NT2/D1 (cell line): ENCODE results near the gene DNAI2.
A peak's percentile ranks its signal among the peaks of the same experiment; 100 is the strongest.

ENCODE experiments used
- DNase-seq: peaks from one replicate; pipeline ENCODE4 v3.0.0-alpha.2; 2011; ENCODE audit warnings: low read depth, low spot score
- H3K27me3 ChIP-seq: 2 replicates; pipeline ENCODE4 v1.6.0; 2011; ENCODE audit warnings: mild to moderate bottlenecking; ENCODE audit not compliant: insufficient read length, insufficient read depth
- H3K36me3 ChIP-seq: 2 replicates; pipeline ENCODE4 v1.6.1; 2011; ENCODE audit warnings: mild to moderate bottlenecking, low read length, mixed read lengths; ENCODE audit not compliant: insufficient read depth, insufficient read length
- H3K4me1 ChIP-seq: 2 replicates; pipeline ENCODE4 v1.5.1; 2011; ENCODE audit not compliant: insufficient read depth, insufficient read length
- H3K4me3 ChIP-seq: 2 replicates; pipeline ENCODE4 v1.5.1; 2011; ENCODE audit warnings: low read depth; ENCODE audit not compliant: insufficient read length
- H3K9ac ChIP-seq: 2 replicates; pipeline ENCODE4 v1.6.0; 2011; ENCODE audit warnings: low read depth; ENCODE audit not compliant: insufficient read length
- H3K9me3 ChIP-seq: 2 replicates; pipeline ENCODE4 v1.5.1; 2011; ENCODE audit warnings: mild to moderate bottlenecking, low read length; ENCODE audit not compliant: insufficient read depth
- SUZ12 ChIP-seq: IDR thresholded peaks from 2 replicates; pipeline ENCODE4 v1.6.1; 2011; ENCODE audit not compliant: insufficient read length, insufficient read depth; ENCODE audit errors: extremely low read depth
- YY1 ChIP-seq: IDR thresholded peaks from 2 replicates; pipeline ENCODE4 v1.6.1; 2011; ENCODE audit not compliant: insufficient read length, insufficient read depth
- ZNF274 ChIP-seq: IDR thresholded peaks from 2 replicates; pipeline ENCODE4 v1.6.1; 2011; ENCODE audit warnings: mild to moderate bottlenecking, low read depth, low read length

DNAI2 gene

GRCh38 chr17:74268558-74268957, 5.5 kb upstream of the DNAI2 start:
- Histone ChIP-seq H3K4me3 (no peak overlapping the region), H3K27me3 (no peaks in the 10 kb centered on the region)

GRCh38 chr17:74270333-74270732, 3.7 kb upstream of the DNAI2 start:
- no peak for DNase-seq
- H3K4me1 ChIP-seq: peaks cover 29% of the 10 kb centered on the region
- no peak overlapping the region for H3K9ac ChIP-seq
- H3K4me3 ChIP-seq: no peak overlapping the region
- H3K36me3 ChIP-seq: no peaks in the 10 kb centered on the region
- peaks cover 12% of the 10 kb centered on the region for H3K27me3 ChIP-seq
- TF ChIP-seq SUZ12: no peak
- no peak for TF ChIP-seq YY1
- TF ChIP-seq ZNF274: no peak
- H3K9me3 ChIP-seq: no peaks in the 10 kb centered on the region; the same call in 1 of the 2 replicates

More at GRCh38 chr17:74268558-74268957, 5.5 kb upstream of the DNAI2 start:
- H3K9ac ChIP-seq: peak overlapping the region; percentile 17
- no peak for TF ChIP-seq YY1
- no peak for TF ChIP-seq ZNF274
- no peak for TF ChIP-seq SUZ12
- H3K36me3 ChIP-seq: no peaks in the 10 kb centered on the region
- no peaks in the 10 kb centered on the region; the same call in 1 of the 2 replicates for H3K9me3 ChIP-seq
- DNase-seq: no peak
- H3K4me1 ChIP-seq: peaks cover 26% of the 10 kb centered on the region

DNA sequence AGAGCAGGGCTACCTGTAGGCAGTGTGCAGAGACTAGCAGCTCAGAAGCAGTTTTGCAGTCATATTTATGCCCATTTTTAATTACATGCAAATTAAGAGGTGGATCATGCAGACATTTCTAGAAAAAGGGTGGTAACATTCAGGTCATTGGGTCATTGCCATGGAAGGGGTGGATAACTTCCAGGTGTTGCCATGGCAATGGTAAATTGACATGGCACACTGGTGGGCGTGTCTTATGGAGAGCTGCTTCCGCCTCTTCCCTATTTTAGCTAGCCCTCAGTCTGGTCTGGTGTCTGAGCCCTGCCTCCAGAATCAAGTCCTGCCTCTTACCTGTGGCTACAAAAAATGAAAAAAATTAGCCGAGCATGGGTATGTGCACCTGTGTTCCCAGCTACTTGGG, 2.8 kb upstream of the DNAI2 start:
- Histone ChIP-seq H3K4me3 (no peak overlapping the region), H3K9me3 (no peaks in the 10 kb centered on the region; the same call in 1 of the 2 replicates), H3K4me1 (peaks cover 35% of the 10 kb centered on the region), H3K36me3 (no peaks in the 10 kb centered on the region), H3K27me3 (peaks cover 12% of the 10 kb centered on the region), H3K9ac (no peak overlapping the region)
- TF ChIP-seq YY1: no peak
- no peak for TF ChIP-seq SUZ12
- TF ChIP-seq ZNF274: no peak
- no peak for DNase-seq

- Histone ChIP-seq H3K27me3 (peaks cover 12% of the 10 kb centered on the region), H3K36me3 (no peaks in the 10 kb centered on the region), H3K4me3 (no peak overlapping the region), H3K9me3 (no peaks in the 10 kb centered on the region; the same call in 1 of the 2 replicates), H3K9ac (peak overlapping the region; percentile 43), H3K4me1 (peaks cover 35% of the 10 kb centered on the region)
- TF ChIP-seq ZNF274 (no peak), SUZ12 (no peak), YY1 (no peak)
- no peak for DNase-seq
Observed at GRCh38 chr17:74271901-74272561, 2.0 kb upstream of the DNAI2 start.

GRCh38 chr17:74272731-74273201, 1.3 kb upstream of the DNAI2 start:
- Histone ChIP-seq H3K27me3 (peaks cover 12% of the 10 kb centered on the region), H3K4me3 (no peak overlapping the region), H3K9ac (no peak overlapping the region), H3K4me1 (peaks cover 35% of the 10 kb centered on the region), H3K36me3 (no peaks in the 10 kb centered on the region), H3K9me3 (no peaks in the 10 kb centered on the region)
- no peak for DNase-seq
- TF ChIP-seq YY1 (no peak), SUZ12 (no peak), ZNF274 (no peak)

DNA sequence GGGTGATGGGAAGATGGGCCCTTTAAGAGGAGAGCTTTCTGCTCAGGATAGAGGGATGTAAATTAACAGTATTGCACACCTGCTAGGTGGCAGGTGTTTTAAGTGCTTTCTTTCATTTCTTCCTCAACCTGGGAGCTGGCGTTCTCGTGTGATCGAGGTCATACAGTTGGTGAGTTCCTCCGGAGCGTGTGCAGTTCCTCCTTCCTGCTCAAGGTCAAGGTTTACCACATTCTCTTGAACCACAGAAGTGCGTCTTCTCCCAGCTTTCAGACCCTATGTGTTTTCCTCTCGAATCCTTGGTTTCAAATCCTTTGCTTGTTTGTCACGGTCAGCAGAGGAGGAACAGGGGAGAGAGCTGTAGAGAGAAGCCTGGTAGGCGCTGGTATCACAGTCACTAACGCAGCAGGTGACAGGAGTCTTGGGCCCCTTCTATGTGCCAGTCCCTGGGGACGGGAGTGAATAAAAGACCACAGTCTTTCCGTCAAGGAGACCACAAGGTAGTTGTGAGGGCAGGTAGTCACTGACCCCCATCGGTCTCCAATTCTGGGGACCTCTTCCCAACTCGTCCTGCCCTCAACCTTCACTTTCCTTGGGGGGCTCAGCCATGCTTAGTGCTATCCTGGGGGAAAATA, 791 bp downstream of the DNAI2 start:
- Histone ChIP-seq H3K9me3 (no peaks in the 10 kb centered on the region), H3K27me3 (peaks cover 12% of the 10 kb centered on the region), H3K36me3 (no peaks in the 10 kb centered on the region), H3K4me3 (no peak overlapping the region), H3K4me1 (peaks cover 31% of the 10 kb centered on the region), H3K9ac (no peak overlapping the region)
- TF ChIP-seq ZNF274: no peak
- TF ChIP-seq SUZ12: no peak
- no peak for TF ChIP-seq YY1
- no peak for DNase-seq

GRCh38 chr17:74276051-74276476, 2.0 kb downstream of the DNAI2 start:
- Histone ChIP-seq H3K4me3 (no peak overlapping the region), H3K27me3 (peaks cover 12% of the 10 kb centered on the region), H3K4me1 (peaks cover 27% of the 10 kb centered on the region), H3K36me3 (no peaks in the 10 kb centered on the region), H3K9me3 (no peaks in the 10 kb centered on the region), H3K9ac (no peak overlapping the region)
- no peak for TF ChIP-seq ZNF274
- no peak for TF ChIP-seq YY1
- no peak for TF ChIP-seq SUZ12
- no peak for DNase-seq
